ENCODE measurements around the gene GPD1L.
"Not testable (repeated sequence)": the region's sequence is repeated elsewhere in the genome, so short reads cannot be mapped to it uniquely, and the experiment has no call there.

Gene GPD1L

DNA sequence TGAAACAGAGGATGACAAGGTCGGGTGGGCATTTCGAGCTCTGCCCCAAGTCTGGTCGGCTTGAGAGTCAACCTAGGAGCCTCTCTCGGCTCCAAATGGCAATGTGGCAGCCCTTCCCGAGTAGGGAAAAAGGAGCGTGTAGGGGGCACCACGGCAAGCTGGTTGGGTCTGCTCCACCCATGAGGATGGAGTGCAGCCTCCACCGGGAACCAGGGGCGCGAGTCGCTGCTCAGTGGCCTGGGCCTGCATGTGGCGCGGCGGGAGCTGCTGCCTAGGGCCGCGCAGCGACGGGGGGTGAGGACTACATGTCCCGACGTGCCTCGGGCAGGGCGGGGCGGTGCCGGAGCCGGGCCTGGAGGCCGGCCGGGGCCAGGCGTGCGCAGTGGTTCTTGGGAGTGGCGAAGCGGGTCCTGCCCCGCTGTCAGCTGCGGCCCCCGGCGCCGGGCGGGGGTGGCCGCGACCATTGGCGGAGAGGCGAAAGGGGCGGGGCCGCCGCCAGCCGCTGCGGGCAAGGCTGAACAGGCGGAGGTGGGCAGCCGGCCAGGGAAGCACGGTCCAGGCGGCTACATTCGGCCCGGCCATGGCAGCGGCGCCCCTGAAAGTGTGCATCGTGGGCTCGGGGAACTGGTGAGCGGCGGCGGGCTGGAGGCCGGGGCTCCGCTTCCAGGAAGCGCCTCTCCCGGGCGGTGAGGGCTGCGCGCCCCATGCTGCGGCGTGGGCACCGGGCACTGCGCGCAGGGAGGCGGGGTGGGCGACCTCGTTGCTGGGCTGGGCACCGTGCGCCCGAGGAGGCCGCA is at the start of gene GPD1L:
GPD1L (plus strand) TSS at position 489 of the 797 bp plus-strand sequence; CDS start at position 581, 92 bp downstream.
- peak; percentile 80 for DNase-seq

DNA sequence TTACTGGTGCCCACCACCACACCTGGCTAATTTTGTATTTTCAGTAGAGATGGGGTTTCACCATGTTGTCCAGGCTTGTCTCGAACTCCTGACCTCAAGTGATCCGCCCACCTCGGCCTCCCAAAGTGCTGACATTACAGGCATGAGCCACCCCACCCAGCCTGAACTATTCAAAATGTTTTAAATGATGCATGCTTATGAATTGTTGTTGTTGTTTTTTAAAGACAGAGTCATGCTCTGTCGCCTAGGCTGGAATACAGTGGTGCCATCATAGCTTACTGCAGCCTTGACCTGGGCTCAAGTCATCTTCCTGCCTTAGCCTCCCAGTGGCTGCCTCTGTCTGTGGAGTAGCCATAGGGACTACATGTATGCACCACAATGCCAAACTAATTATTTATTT is 48.0 kb upstream of the GPD1L start:
- DNase-seq: not testable (repeated sequence)

DNA sequence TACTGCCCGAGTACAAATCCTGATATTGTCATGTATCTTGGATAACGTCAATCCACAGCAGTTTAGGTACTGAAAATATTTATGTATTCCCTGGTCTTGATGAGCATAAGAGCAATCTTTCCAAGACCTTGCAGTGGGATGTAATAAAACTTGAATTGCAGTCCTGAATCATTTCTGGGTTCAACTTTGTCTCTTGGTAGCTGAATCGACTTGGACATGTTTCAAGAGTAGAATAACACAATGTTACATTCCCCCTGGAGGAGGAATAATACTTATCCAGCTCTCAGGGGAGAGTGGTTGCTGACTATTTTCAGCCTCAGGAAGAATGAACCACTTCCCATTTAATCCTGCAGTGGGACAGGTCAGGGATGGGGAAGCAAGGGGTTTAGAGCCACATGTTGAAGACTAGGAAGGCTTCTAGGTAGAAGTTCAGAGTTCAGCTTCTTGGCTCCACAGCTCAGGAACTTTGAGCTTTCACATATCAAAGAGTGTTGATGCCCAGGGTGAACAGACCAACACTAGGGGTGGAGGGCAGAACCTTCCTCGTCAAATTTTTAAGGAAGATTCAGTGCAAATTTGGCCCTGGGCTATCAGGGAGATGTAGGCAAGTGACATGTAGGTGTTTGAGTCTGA is 43.4 kb upstream of the GPD1L start:
- DNase-seq: no peak

DNA sequence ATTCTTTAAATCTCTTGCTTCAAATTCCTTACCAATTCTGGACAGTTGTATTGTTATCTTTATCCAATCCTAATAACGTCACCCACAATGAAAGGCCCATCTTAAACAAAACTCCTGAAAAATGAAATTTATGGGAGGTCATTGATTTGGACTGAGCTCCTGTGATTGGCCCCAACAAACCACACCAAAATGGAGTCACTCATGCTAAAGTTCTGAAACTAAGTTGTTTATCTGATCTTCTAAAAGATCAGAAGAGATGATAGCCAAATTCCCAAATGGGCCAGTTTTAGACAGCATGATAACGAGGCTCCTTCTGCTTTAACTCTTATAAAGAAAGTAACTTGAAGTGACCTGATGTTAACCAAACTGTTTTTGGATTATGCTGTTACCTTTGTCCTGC is 39.7 kb upstream of the GPD1L start:
- DNase-seq: no peak

DNA sequence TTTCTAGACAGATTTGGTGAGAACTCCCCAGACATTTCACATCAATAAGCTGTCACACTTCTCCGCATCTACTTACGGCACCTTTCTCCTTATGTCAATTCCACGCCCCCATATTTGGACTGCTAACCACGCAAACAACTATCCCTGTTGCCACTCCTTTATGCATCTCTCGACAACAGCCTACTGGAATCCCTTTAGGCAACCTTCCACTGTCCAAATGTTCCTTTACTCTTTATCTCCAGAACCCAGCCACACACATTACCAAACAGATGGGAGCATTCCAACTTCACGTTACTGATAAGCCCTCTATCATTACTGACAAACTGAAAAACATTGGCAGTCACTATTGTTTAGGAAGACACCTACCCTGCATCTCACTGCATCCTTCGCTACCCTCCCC is 32.2 kb upstream of the GPD1L start:
- DNase-seq: not testable (repeated sequence)

DNA sequence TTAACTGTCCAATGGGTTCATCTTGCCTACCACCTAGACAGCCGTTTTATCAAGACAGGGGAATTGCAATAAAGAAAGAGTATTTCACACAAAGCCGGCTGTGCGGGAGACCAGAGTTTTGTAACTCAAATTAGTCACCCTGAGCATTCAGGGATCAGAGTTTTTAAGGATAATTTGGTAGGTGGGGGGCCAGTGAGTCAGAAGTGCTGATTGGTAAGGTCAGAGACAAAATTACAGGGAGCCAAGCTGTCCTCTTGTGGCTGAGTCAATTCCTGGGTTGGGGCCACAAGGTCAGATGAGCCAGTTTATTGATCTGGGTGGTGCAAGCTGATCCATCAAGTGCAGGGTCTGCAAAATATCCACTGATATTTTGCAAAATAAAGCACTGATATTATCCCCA is 29.9 kb upstream of the GPD1L start:
- no peak for DNase-seq

DNA sequence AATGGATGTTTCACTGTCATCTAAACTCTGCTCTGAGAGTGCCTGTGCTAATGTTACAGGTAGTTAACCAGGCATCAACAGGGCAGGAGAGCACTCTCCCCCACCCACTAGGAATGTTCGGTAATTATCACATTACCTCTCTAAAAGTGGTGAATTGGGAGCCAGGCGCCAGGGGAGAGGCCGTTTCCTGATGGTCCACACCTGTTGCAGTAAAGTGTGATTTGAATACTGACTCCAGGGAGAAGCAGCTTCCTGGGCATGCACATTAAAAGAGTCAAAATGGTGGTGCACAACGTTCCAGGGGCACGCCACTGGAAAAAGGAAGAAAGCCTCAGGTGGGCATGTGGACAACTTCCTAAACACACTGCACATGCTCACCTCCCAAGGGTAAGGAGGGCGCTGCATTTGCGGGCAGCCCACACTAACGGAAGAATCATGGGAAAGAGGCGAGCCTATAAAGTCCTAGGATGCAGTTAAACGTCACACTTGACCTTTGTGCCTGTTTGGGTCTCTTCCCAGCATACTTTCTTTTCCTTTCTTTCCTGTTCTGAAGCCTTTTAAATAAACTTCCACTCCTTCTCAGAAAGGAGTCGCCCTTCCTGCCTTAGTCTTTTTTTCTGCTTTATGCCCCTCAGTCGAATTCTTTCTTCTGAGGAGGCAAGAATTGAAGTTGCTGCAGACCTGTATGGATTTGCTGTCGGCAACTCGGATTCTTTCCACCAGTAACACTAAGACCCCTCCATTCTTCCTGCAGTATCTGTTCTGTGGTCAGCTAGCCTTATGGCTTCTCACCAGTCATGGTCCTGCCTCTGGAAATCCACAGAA is 28.9 kb upstream of the GPD1L start:
- peak; percentile 29 for DNase-seq

DNA sequence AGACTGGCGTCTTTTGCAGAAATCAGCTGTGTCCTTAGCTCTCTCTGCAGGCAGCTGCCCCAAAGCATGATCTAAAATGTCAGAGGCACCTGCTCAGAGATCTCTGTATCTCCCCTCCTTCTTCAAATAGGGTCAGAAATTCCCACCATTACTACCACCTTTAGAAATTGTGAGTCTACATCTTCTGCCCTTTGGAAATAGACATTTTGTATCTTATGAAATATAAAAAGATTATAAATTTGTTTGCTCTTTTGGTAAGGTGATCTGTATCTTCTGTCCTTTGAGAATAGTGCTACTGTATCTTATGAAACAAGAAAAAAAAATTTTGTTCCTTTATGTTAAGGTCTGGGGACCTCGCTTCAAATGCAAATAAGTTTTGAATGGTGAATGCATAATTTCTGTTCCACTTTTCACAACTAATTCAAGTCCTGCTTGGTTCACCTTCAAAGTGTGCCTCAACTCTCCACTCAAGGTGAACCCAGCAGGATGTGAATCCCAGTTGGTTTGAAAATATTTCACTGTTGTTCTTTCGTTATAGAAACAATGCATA is 28.3 kb upstream of the GPD1L start:
- no peak for DNase-seq

DNA sequence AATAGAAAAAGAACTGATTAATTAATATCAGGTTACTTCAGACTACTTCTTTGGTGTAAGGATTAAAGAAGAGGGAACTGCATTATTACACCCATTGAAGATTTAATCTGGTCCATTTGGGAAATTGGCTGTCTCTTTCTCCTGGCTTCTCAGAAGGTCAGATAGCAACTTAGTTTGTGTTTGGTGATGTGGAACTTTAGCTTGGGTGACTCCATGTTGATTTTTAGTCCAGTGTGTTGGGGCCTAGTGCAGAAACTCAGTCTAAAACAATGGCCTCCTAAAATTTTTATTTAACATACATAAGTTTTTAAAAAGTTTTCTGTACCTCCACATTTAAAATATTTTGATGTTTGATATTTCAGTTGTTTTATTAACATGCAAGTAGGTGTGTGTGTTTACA is 27.6 kb upstream of the GPD1L start:
- DNase-seq: no peak

DNA sequence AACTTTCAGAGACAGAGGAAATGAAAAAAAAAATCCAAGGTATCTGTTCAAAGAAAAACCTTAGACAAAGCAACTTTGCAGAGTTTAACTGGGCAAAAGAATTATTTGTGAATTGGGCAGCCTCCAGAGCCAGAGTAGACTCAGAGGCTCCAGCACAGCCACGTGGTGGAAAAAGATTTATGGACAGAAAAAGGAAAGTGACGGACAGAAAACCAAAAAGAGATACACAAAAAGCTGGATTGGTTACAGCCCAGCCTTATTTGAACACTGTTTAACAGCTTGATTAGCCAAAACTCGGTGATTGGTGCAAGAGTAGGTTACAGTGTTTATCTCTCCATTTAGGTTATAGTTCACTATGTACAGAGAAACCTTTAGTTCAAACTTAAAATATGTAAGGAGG is 23.7 kb upstream of the GPD1L start:
- no peak for DNase-seq

DNA sequence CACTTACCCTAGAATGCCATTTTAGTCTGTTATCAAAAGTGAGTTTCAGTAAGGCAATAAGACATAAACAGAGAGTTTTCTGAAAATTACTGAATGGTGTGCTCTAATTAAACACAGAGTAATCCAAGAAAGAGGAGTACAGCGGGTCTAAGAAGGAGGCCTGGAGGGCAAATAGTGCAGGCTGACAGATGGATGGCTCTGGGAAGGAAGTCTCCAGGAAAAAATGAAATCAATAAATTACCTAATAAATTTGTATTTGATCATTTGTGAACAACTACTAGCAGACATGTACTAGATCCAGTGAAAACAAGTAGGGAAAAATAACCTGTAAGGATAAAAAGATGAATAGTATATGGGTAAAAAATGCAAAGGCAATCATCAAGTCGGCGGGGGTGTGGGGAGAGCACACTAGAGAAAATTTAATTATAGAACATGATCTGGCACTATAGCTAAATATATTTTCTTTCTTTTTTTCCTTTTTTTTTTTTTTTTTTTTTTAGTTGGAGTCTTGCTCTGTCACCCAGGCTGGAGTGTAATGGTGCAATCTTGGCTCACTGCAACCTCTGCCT is 22.6 kb upstream of the GPD1L start:
- DNase-seq: no peak

DNA sequence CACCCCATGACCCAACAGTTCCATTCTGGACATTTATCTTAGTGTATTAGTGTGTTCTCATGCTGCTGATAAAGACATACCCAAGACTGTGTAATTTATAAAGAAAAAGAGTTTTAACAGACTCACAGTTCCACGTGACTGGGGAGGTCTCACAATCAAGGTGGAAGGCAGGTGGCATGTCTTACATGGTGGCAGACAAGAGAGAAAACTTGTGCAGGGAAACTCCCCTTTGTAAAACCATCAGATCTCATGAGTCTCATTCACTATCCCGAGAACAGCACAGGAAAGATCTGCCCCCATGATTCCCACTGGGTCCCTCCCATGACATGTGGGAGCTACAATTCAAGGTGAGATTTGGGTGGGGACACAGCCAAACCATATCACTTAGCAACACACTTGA is 21.6 kb upstream of the GPD1L start:
- DNase-seq: no peak

DNA sequence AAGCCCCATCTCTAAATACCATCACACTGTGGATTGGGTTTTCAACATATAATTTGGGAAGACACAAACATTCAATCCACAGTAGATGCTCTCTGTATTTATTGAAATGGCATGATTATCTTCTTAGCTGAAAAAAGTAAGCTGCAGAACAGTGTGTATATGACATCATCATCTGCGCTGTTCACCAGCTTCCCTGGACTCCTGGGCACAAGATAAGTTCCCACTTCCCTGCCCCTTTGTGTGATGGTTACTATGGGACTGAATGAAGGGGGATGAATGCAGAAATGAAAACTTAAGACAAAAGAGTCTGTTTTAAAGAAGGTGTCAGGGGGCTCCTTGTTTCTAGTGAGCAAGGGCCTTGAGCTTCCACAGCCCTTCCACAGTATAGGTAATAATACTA is 20.0 kb upstream of the GPD1L start:
- no peak for DNase-seq

DNA sequence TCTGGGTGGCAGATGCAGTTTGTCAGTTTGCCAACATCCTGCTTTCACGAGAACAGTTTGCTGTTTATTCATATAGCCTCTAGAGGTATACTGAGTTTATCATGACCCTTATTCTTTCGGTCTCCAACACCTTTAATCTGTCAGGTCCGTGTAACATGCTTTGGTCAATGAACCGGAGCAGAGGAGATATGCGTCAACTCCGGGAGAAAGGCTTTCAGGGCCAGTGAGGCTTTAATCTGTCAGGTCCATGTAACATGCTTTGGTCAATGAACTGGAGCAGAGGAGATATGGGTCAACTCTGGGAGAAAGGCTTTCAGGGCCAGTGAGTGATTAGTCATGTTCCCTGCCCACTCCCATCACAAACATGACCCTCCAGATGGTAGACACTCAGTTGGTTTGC is 16.9 kb upstream of the GPD1L start:
- no peak for DNase-seq

DNA sequence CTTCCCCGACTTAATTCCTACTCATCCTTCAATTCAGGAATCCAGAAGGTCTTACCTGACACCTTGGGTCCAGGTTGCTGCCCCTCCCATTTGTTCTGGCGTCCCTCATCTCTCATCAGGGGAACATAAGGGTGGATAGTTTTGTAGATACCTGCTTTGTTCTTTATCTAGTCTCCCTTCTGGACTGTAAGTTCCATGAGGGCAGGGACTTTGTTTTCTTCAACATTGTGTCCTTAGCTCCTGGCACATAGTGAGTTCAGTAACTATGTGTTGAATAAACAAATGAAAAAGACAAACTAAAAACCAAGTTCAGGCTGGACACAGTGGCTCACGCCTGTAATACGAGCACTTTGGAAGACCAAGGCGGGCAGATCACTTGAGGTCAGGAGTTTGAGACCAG is 13.2 kb upstream of the GPD1L start:
- DNase-seq: no peak

DNA sequence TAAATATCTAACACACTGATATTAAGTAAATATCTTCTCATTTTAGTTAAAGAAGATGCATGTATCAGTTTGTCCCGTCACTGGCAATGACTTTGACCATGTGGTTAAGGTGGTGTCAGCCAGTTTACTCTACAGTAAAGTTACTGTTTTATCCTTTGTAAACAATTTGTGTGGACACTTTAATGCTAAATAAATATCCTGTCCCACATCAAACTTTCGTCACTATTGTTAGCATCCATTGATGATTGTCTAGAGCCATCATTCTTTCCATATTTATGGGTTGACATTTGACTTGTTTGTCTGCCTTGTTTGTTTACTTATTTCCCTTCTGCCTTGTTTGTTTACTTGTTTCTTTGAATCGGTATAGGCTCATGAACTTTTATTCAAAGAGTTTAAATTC is 11.0 kb upstream of the GPD1L start:
- DNase-seq: no peak

DNA sequence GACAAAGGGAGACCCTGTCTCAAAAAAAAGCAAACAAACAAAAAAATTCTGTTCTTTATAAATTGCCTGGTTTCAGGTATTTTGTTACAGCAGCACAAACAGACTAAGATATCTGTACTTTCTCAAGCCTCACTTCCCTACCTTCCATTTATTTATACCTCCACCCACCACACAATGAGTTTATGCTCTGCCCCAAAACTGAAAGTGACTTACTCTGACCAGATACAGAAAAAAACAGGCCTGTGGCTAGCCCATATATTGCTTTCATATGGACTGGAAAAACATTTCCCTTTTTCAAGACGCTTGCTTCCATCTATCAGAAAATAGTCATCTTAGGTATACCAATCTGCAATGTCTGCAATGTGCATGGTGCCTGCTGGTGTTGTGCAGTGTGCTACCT is 8.7 kb upstream of the GPD1L start:
- no peak for DNase-seq

DNA sequence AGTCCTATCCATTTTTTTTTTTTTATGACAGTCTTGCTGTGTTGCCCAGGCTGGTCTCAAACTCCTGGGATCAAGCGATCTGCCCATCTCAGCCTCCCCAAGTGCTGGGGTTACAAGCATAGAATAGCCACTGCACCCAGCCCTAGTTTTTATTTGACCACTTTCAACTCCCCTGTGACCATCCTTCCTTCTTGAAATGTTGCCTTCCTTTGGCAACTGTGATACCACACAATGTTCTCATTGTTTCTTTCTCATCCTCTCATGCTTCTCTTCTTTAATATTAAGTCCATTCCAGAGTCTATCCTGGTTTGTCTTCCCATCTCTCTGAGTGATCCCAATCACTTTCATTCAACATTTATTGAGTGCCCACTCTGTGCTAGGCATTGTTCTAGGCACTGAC is 7.9 kb upstream of the GPD1L start:
- no peak for DNase-seq

DNA sequence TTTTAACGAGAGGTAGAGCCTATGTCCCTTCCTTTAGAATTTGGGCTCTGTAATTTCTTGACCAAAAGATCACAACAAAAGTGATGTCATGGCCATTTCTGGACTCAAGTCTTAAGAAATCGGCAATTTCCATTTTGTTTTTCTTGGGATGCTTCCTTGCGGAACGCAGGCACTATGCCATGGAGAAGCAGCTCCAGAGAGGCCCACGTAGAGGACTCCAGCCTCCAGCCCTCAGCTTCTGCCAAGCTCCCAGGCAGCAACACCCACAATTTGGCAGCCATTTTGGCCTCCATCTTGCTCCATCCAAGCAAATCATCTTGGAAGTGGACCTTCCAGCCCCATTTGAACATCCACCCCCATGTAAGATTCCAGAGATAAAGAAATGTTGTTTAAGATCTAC is 6.0 kb upstream of the GPD1L start:
- no peak for DNase-seq

DNA sequence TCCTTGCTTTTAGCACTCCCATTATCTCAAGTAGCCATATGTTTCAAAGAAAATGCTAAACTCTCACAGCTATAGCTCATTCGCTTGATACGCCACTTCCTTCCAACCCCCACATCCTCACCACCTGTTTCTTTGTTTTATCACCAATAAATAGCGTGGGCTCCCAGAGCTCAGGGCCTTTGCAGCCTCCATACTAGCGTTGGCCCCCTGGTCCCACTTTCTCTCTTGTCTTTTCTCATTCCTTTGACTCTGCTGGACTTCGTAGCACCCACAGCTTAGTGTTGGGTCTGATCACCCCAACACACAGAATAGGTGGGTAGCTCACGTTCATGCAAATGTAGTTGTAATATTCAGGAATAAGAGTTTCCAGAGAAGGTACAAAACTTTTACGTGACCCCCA is 4.1 kb upstream of the GPD1L start:
- DNase-seq: no peak

DNA sequence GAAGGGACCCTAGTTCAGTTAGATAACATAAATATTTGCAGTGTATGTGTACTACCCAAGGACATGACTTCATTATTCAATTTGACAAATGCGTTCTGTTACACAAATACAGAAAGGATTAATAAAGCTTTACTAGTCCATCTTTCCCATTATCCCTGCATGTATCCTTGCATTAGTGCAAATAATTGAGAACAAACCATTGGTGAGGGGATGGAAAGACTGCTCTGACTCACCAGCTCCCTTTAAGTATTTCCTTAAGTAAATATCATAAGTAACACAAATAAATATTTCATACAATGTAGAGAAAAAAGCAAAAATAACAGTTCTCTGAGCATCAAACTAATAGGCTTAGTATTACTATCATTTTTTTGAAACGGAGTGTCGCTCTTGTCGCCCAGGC is 1.9 kb upstream of the GPD1L start:
- DNase-seq: no peak

DNA sequence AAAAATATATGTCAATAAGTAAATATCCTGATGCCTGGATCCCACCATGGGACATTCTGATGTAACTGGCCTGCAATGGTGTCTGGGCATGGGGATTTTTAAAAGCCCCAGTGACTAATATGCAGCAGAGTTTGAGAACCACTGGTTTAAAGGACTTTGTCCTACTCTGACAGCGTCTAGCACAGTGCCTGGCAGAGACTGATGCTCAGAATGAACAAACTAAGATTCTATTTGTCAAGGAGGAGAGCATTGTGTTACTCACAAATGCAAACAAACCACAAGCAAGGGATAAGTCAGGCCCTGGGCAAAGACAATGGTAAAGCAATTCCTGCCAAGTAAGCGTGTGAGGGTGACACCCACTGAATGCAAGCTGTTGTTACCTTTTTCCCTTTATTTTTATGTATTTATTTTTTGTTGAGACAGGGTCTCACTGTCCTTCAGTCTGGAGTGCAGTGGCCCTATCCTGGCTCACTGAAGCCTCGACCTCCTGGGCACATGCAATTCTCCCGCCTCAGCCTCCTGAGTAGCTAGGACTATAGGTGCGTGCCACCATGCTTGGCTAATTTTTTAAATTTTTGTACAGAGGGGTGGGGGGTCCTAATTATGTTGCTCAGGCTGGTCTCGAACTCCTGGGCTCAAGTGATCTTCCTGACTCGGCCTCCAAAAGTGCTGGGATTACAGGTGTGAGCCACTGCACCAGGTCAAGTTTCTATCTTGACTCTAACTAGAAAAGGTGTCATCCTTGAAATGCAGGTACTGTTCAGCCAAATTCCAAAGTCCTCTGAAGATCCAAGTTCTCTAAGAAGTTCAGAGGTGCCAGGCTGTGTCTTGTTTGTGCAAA is 909 bp upstream of the GPD1L start:
- DNase-seq: no peak

Measured in NCI-H1105 (cell line).